Upper lobe of left lung (tissue), 4 donors: Measurements from ENCODE around the gene RAB30.

Experiments used
- CTCF ChIP-seq, 6 experiments: fragments of 450-650 bp in 4 of 6; fragments of 200-600 bp in 2 of 6; sonication (generic) in 2 of 6; IDR thresholded peaks; one replicate each; pipeline ENCODE4 v1.5.1; 2016 to 2019; ENCODE audit warnings: antibody characterized with exemption in 6 of 6
- EP300 ChIP-seq, 4 donors: sonication (generic); formaldehyde crosslinking; IDR thresholded peaks; one replicate each; pipeline ENCODE4 v1.5.1; 2017; ENCODE audit warnings: antibody characterized with exemption in 4 of 4, control low read depth in 2 of 4
- POLR2A ChIP-seq, 4 donors: fragments of 450-650 bp; IDR thresholded peaks; one replicate each; pipeline ENCODE4 v1.5.1; 2016 to 2017; ENCODE audit warnings: antibody characterized with exemption in 4 of 4, mild to moderate bottlenecking in 2 of 4

- TF ChIP-seq CTCF (IDR thresholded peaks at IDR 0.05), result peak in 1 of 6 experiments; percentile 14
- peak in 3 of 4 donors; percentile 88 to 94 (median 92) for TF ChIP-seq POLR2A (IDR thresholded peaks at IDR 0.05)
- TF ChIP-seq EP300 (IDR thresholded peaks at IDR 0.05), result peak in 1 of 4 donors; percentile 34
Measured at GRCh38 chr11:83071567-83072349, at the start of gene RAB30.
